Neural progenitor cell (in vitro differentiated cells): Measurements from ENCODE around the gene MRNIP.

Source experiments
- EZH2 ChIP-seq: fragments of 200-600 bp; sonication (generic); IDR thresholded peaks from 2 replicates; pipeline ENCODE4 v1.6.1; 2017; ENCODE audit warnings: antibody characterized with exemption, mild to moderate bottlenecking, moderate library complexity
- EZH2phosphoT487 ChIP-seq: fragments of 200-600 bp; sonication (generic); IDR thresholded peaks from 2 replicates; pipeline ENCODE4 v1.6.1; 2017; ENCODE audit warnings: antibody characterized with exemption
- TF ChIP-seq, protein P1 (sequence below): fragments of 200-600 bp; sonication (generic); IDR thresholded peaks from 2 replicates; pipeline ENCODE4 v1.5.1; 2017; ENCODE audit warnings: antibody characterized with exemption, mild to moderate bottlenecking

DNA sequence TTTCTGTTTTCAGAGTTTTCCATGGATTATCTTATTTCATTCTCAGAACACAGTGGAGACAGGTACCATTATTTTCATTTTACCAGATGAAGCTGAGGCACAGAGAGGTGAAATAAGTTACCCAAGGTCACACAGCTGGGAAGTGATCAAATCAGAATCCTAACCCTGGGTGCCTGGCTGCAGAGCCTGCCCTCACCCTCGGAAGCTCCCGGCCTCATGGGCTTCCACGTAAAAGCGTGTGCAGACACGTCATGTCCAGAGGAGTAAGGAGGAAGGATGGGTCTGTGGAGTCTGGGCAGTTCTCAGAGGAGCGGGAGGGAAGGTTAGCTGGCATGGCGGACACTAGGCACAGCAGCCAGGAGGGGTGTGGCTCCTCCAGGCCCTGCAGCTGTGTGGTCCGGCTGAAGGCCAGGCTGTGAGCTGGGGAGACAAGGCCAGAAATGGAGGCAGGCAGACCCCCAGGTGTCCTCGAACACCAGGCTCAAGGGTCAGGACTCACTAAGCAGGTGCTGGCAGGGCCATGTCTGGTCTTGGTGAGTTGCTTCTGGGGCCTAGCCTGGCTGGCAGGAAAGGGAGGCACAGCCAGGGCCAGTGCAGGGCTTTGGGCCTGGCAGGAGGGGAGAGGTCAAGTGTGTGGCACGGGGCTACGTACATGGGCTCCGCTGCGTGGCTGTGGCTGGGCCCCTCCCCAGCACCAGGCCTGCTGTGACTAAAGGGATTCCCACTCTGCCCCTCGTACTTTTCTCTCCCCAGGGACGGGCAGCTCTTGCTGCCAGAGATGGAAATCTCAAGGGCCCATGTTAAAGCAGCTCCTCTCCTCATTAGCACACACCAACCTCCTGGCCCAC, 43.5 kb upstream of the MRNIP start:
- TF ChIP-seq, protein P1, sequence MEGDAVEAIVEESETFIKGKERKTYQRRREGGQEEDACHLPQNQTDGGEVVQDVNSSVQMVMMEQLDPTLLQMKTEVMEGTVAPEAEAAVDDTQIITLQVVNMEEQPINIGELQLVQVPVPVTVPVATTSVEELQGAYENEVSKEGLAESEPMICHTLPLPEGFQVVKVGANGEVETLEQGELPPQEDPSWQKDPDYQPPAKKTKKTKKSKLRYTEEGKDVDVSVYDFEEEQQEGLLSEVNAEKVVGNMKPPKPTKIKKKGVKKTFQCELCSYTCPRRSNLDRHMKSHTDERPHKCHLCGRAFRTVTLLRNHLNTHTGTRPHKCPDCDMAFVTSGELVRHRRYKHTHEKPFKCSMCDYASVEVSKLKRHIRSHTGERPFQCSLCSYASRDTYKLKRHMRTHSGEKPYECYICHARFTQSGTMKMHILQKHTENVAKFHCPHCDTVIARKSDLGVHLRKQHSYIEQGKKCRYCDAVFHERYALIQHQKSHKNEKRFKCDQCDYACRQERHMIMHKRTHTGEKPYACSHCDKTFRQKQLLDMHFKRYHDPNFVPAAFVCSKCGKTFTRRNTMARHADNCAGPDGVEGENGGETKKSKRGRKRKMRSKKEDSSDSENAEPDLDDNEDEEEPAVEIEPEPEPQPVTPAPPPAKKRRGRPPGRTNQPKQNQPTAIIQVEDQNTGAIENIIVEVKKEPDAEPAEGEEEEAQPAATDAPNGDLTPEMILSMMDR = no peak
- TF ChIP-seq EZH2 (no peak), EZH2phosphoT487 (no peak)
